Adrenal gland (tissue), 5 donors: ENCODE results near the gene RALGPS1.

Source experiments
- POLR2A ChIP-seq, 2 donors: fragments of 450-650 bp; IDR thresholded peaks; one replicate each; pipeline ENCODE4 v1.6.1; 2017; ENCODE audit warnings: antibody characterized with exemption in 2 of 2, mild to moderate bottlenecking in 2 of 2, moderate library complexity in 1 of 2
- TF ChIP-seq, protein P1 (sequence below), 6 experiments: fragments of 450-650 bp in 4 of 6; fragments of 200-600 bp in 2 of 6; sonication (generic) in 1 of 6; IDR thresholded peaks; 1 replicate in 5 of 6; 2 replicates in 1 of 6; pipeline versions ENCODE4 v1.5.1 to v1.8.0; 2016 to 2021; ENCODE audit warnings: antibody characterized with exemption in 6 of 6, mild to moderate bottlenecking in 2 of 6, moderate library complexity in 1 of 6
- donor health status: DM: no; HTN: no; CAD: no.

DNA sequence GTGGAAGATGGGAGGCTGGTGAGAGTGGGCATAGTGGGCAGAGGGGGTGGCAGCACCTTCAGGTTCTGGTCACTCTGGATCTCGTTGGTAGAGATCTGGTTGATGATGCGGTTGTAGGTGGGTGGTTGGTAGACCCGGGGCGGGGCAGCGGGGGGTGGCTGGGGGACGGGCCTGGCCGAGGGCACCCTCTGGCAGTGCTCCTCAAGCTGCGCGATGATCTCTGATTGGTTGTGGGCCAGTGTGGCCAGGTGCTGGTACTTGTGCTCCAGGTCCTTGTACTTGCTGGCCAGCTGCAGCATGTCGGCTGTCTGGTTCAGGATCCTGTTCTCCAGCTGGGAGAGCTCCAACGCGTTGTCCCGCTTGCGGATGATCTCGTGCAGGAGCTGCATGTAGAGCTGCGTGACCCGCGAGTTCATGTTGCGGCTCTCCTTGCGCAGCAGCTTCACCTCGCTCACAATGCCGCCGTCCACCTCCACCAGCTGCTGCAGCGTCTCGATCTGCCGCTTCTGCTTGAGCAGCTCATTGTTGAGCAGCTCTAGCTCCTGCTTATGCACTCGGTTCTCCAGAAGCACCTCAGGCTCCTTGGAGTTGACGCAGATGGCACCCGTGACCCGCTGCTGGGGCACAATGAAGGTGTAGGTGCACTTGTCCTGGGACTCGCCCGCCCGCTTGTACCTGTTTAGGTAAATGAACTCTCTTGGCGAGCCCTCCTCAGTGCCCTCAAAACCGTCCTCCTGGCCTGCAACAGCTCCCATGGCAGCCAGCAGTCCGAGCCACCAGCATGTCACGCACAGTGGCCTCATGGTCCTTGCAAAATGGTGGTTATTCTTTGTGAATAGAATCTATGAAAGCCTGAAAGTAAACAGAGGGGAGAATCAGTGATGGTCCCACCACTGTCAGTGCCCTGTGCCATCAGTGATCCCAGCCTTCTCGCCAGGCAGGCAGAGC, 193.6 kb downstream of the RALGPS1 start:
- TF ChIP-seq, protein P1, sequence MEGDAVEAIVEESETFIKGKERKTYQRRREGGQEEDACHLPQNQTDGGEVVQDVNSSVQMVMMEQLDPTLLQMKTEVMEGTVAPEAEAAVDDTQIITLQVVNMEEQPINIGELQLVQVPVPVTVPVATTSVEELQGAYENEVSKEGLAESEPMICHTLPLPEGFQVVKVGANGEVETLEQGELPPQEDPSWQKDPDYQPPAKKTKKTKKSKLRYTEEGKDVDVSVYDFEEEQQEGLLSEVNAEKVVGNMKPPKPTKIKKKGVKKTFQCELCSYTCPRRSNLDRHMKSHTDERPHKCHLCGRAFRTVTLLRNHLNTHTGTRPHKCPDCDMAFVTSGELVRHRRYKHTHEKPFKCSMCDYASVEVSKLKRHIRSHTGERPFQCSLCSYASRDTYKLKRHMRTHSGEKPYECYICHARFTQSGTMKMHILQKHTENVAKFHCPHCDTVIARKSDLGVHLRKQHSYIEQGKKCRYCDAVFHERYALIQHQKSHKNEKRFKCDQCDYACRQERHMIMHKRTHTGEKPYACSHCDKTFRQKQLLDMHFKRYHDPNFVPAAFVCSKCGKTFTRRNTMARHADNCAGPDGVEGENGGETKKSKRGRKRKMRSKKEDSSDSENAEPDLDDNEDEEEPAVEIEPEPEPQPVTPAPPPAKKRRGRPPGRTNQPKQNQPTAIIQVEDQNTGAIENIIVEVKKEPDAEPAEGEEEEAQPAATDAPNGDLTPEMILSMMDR (IDR thresholded peaks at IDR 0.05), result no peak
- TF ChIP-seq POLR2A (IDR thresholded peaks at IDR 0.05), result no peak
